ENCODE measurements around the gene KRT79.

Gene KRT79

GRCh38 chr12:52834727-52835001 lies 553 bp upstream of the KRT79 start:
- no peak for DNase-seq

DNA sequence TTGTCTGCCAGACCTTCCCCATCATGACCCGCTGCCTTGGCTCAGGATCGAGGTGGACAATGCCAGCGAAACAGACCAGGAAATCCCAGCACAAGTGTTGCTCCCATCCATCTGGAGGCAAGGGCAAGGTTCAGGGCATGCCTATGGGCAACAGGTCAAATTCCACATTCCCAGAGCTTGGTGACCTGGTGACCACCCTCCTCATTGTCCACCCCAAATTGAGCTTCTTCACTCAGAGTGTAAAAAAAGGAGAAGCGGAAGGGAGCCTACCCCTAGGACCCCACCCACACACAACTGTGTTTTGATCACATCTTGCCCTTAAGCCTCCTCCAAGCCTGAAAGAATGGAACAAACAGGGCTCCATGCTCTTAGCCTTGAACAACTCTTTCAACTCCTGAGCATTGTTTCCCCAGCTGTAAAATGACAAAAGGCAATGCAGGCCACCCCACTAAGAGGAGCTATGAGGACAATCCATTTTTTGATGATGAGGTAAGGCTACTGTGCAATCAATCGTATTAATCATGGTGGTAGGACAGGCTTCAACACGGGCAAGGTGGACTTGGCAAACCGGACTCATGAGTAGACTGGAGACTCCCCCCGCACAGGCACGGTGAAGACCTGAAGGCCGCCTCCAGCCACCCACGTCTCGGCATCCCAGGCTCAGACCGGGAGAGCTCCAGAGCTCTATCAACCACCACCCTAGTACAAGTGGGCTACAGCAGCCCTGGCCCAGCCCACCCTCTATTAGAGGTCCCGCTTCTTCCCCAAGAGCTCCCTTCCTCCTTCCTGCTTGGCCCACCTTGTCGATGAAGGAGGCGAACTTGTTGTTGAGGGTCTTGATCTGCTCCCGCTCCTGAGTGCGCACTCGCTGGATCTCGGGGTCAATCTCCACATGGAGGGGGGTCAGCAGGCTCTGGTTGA lies 866 bp downstream of the KRT79 start:
- DNase-seq: no peak

DNA sequence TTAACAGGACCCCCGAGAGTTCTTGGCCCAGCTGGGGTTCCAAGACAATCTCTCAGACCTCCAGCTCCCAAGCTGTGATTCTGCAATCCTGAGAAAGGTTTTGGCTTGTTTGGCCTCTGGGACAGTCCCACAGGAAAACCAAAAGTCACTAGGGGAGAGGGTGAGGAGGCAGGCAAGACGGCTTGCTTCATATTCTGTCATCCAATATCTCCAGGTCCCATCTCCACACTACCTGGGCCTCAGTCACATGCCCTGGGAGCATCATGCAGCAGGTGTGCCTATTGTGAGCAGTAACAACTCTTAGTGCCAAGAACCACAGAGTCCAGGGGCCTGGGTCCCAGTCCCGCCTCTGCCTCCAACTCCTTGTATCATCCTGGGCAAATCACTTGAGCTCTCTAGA lies 1.7 kb downstream of the KRT79 start:
- DNase-seq: no peak

DNA sequence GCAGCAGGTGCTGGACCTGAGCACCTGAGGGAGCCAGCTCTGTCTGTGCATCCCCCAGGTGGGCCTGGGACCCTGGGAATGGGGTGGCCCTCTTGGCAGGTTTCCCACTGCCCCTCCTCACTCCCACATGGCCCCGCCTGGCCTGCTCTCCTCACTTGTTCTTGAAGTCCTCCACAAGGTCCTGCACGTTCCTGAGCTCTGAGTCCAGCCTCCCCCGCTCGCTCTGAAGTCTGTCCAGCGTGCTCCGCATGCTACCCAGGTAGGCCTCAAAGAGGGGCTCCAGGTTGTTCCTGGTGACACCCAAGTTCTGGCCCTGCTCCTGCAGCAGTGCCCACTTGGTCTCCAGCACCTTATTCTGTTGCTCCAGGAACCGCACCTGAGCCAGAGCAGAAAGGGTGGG lies 2.9 kb downstream of the KRT79 start:
- no peak for DNase-seq

GRCh38 chr12:52829986-52830770 lies 3.9 kb downstream of the KRT79 start:
- DNase-seq: no peak

DNA sequence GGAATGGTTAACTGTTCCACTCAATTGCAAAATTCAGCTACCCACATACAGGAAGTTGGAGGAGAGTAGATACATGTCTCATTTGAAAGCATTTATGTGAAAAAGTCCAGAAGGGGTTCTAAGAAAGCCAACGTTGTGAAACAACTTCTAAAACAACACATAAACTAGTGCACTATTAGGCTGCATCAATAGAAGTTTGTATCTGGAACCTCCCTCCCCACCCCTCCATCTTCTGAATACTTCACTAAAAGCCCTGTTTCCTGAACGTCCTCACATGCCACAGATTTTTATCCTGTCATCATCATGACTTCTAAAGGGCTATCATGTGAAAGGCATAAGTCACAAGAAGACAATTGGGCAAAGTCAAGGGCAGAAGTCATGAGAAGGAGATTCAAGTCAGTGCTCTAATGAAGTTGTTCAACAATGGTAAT lies 5.5 kb downstream of the KRT79 start:
- DNase-seq: no peak

GRCh38 chr12:52828156-52828555 lies 6.0 kb downstream of the KRT79 start:
- no peak for DNase-seq

DNA sequence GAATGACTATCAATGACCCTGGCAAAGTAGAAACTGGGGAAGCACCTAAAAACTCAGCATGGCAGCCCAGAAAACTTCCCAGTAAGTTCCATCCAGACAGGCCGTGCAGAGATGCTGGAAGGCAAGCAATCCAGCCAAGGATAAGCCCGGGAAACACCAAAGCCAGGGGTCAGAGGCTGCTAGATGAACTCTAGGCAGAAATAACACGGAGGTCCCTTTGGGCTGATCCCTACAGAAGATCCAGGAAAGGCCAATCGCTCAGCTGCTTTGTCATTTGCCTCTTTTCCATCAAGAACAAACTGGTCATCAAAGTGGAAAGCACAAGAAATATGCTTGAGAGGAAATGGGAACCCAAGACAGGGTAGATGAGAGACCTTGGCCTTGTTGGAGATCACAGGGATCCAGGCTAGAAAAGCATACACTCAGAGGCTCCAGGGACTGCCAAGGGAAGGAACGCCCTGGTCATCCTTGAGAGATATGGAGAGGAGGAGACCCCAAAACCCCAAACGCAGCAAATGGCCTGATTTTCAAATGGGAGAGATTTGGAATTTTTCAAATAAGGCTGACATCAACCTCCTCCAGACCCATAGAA lies 6.5 kb downstream of the KRT79 start:
- DNase-seq: no peak

DNA sequence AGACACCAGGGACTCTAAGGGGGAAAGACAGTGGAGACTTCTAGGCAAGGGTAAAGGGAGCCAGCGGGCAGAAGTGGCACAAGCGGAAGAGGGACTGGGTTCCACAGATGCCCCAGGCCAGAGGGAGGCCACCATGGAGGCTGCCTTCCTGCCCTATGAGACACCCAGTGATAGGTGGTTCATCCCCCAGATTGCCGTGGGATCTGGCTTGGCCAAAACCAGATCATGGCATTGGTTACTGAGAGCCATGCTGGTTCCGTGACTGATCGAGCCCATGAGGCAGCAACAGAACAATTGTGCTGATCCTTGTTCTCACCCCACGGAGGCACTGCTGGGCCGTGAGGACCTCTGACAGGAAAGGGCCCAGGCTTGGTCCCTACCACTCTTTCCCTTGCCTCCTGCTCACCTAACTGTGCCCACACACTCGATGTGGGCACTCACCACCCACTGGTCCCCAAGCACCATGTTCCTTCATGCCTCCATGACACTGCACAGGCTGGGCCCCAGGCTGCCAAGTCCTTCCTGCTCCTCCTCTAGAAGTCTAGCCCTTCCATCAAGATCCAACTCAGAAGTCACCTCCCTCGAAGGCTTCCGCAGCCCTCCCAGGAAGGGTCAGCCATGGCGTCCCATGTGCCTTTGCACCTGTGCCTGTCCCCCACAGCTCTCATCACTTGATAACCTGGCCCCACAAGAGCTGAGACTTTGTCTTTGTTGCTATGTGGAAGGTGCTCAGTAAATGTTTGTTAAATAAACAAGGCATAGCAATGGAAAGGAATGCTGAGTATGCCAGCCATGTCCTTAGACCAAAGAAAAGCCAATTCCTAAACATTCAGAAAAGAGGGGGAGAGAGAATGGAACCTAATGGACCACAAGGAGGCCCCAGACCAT lies 7.3 kb downstream of the KRT79 start:
- DNase-seq: no peak

GRCh38 chr12:52825961-52826360 lies 8.2 kb downstream of the KRT79 start:
- DNase-seq: no peak

- DNase-seq: no peak
Observed at GRCh38 chr12:52824741-52825410, 9.2 kb downstream of the KRT79 start.

DNA sequence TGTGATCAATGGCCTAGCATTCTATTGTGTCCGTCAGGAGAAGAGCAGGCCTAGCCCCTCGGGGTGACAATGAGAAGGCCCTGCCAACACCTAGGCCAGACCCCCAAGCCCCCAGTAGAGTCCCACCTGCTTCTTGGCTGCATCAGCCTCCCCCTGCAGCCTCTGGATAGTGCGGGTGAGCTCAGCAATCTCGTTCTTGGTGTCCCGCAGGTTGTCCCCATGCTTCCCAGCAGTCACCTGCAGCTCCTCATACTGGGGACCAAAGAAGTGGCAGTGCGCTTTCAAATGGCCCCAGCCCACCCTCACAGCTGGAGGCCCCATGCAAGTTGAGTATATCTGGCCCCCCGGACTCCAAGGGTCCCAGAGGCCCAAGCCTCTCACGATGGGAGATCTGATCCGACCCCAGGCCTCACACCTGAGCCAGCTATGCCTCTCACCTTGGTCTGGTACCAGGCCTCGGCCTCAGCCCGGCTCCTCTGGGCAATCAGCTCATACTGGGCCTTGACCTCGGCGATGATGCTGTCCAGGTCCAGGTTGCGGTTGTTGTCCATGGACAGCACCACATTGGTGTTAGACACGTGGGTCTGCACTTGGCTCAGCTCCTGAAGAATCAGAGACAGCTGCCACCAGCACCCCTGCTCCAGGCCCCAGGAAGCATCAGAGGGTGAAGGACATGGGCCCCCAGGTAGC lies 10.2 kb downstream of the KRT79 start:
- DNase-seq: no peak

- no peak for DNase-seq
Observed at GRCh38 chr12:52822771-52823510, 11.2 kb downstream of the KRT79 start.

DNA sequence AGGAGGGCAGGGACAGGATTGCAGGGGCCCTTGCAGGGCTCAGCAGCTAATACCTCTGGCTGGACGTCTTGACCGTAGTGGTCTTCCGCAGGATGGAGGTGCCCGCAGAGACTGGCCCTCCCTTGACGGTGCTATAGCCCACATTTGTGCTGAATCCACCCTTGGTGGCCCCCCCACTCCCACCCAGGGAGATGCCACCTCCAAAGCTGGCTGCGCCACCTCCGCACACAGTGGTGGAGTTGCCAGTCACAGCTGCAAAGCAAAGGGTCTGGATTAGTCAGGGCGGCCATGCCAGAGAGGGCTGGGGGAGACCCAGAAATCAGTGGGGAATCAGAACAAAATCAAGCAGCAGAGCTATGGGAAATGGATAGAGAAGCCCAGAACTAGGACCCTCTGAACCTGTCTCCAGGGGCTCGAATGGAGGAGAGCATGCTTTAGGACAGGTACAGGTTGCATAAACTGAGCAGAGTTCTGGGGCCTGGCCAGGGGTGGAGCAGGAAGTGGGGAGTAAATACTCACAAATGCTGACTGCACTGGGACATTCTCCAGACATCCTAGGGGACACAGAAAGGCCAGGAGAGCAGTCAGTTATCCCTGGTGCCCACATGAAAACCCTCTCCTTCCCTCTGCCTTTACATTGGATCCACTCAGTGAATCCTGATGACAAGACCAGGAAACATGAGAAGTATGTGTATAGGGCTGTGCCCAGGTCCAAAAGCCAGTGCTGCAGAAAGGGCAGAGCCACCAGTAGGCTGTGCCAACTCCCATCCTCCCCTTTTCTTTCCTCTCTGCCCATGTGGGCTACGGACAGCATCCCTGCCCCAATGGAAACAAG lies 12.1 kb downstream of the KRT79 start:
- DNase-seq: no peak

DNA sequence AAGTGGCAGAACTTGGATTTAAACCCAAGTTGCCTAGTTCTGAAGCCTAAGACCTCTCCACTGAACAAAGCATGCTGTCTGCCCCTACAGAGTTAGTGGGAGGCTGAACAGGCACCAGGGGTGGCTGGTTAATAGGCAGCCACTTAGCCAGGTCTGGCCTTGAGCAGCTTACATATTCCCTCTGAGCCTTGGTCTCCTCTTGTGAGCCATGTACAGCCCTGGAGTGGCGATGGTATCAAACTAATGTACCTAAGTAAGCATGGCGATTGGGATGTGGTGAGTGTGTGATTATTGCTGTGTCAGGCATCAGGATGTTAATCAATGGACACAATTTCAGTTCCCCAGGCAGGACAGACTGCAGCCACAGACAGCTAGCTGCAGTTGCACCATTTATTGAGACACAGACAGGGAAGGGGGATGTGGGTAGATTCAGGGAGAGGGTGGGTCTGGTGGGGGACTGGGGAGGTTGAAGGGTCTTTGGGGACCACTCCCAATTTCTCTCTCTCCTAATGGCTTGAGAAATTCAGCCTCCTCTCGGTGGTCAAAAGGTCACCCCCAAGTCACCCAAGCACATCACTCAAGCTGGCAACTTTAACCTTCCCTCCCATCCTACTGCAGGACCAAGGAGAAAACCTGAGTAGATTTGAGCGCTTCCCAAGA lies 12.9 kb downstream of the KRT79 start:
- DNase-seq: no peak

GRCh38 chr12:52820521-52820920 lies 13.6 kb downstream of the KRT79 start:
- no peak for DNase-seq

GRCh38 chr12:52819731-52820510 lies 14.2 kb downstream of the KRT79 start:
- no peak for DNase-seq

- DNase-seq: no peak
Observed at GRCh38 chr12:52818887-52819420, 15.2 kb downstream of the KRT79 start.

Measured in NCI-H446 (cell line).